ENCODE data around the gene SDR9C7. TPM values are rescaled to one million over a fixed set of nuclear protein-coding genes. Genes with fewer than 3 reads are reported as not detected.
A peak's percentile ranks its signal among the peaks of the same experiment; 100 is the strongest.
"Not testable (repeated sequence)": the region's sequence is repeated elsewhere in the genome, so short reads cannot be mapped to it uniquely, and the experiment has no call there.

The SDR9C7 gene
- total RNA-seq, 6 experiments from 2014 or later, result not detected

- DNase-seq, result no peak
- Mint-ChIP-seq H3K4me3 (no peak overlapping the region), H3K27ac (no peak overlapping the region), H3K4me1 (ENCODE audit: low read depth) (peaks cover 4% of the 10 kb centered on the region; the same call in 1 of the 2 replicates), H3K27me3 (ENCODE audit: insufficient read depth) (peaks cover 9% of the 10 kb centered on the region; the same call in 1 of the 2 replicates), H3K9me3 (no peaks in the 10 kb centered on the region), H3K36me3 (ENCODE audit: low read depth) (no peaks in the 10 kb centered on the region)
- no peak for TF ChIP-seq CTCF (IDR thresholded peaks at IDR 0.05)
Measured at GRCh38 chr12:56894698-56895368, 39.4 kb downstream of the SDR9C7 start.

- H3K36me3 Mint-ChIP-seq (ENCODE audit: low read depth); H3K9me3 Mint-ChIP-seq; H3K27ac Mint-ChIP-seq; H3K4me3 Mint-ChIP-seq; H3K4me1 Mint-ChIP-seq (ENCODE audit: low read depth); DNase-seq: not testable (repeated sequence)
- H3K27me3 Mint-ChIP-seq (ENCODE audit: insufficient read depth), result peaks cover 16% of the 10 kb centered on the region
Measured at GRCh38 chr12:56891885-56892284, 42.3 kb downstream of the SDR9C7 start.

GRCh38 chr12:56886319-56886718 lies 47.9 kb downstream of the SDR9C7 start:
- Mint-ChIP-seq H3K36me3 (ENCODE audit: low read depth) (no peaks in the 10 kb centered on the region), H3K27ac (no peak overlapping the region), H3K4me3 (no peak overlapping the region), H3K9me3 (peaks cover 4% of the 10 kb centered on the region; the same call in 1 of the 2 replicates), H3K27me3 (ENCODE audit: insufficient read depth) (peaks cover 8% of the 10 kb centered on the region), H3K4me1 (ENCODE audit: low read depth) (peaks cover 5% of the 10 kb centered on the region; the same call in 1 of the 2 replicates)
- TF ChIP-seq CTCF (IDR thresholded peaks at IDR 0.05), result no peak
- DNase-seq, result no peak

GRCh38 chr12:56885316-56885715 lies 48.9 kb downstream of the SDR9C7 start:
- H3K27me3 Mint-ChIP-seq (ENCODE audit: insufficient read depth), result peaks cover 7% of the 10 kb centered on the region

GRCh38 chr12:56884421-56884820 lies 49.8 kb downstream of the SDR9C7 start:
- Mint-ChIP-seq H3K9me3 (peaks cover 4% of the 10 kb centered on the region; the same call in 1 of the 2 replicates), H3K4me3 (no peak overlapping the region), H3K27me3 (ENCODE audit: insufficient read depth) (peaks cover 7% of the 10 kb centered on the region)

More at GRCh38 chr12:56885316-56885715, 48.9 kb downstream of the SDR9C7 start:
- TF ChIP-seq CTCF (IDR thresholded peaks at IDR 0.05), result no peak
- Mint-ChIP-seq H3K27ac (no peak overlapping the region), H3K4me1 (ENCODE audit: low read depth) (peaks cover 12% of the 10 kb centered on the region), H3K4me3 (no peak overlapping the region), H3K9me3 (peaks cover 4% of the 10 kb centered on the region; the same call in 1 of the 2 replicates), H3K36me3 (ENCODE audit: low read depth) (no peaks in the 10 kb centered on the region)
- DNase-seq, result no peak

GRCh38 chr12:56882407-56882806 lies 51.8 kb downstream of the SDR9C7 start:
- H3K27me3 Mint-ChIP-seq (ENCODE audit: insufficient read depth); H3K9me3 Mint-ChIP-seq: not testable (repeated sequence)
- H3K4me1 Mint-ChIP-seq (ENCODE audit: low read depth), result peaks cover 22% of the 10 kb centered on the region

More at GRCh38 chr12:56884421-56884820, 49.8 kb downstream of the SDR9C7 start:
- Mint-ChIP-seq H3K4me1 (ENCODE audit: low read depth) (peaks cover 16% of the 10 kb centered on the region), H3K27ac (no peak overlapping the region), H3K36me3 (ENCODE audit: low read depth) (no peaks in the 10 kb centered on the region)
- TF ChIP-seq CTCF (IDR thresholded peaks at IDR 0.05), result no peak
- DNase-seq, result peak; percentile 22

More at GRCh38 chr12:56882407-56882806, 51.8 kb downstream of the SDR9C7 start:
- not testable (repeated sequence) for H3K36me3 Mint-ChIP-seq (ENCODE audit: low read depth); DNase-seq; H3K27ac Mint-ChIP-seq; H3K4me3 Mint-ChIP-seq
